ENCODE measurements around the gene PPP1R12B.
"Not testable (repeated sequence)": the region's sequence is repeated elsewhere in the genome, so short reads cannot be mapped to it uniquely, and the experiment has no call there.

PPP1R12B gene

GRCh38 chr1:202349206-202349928 is 868 bp downstream of the PPP1R12B start:
- DNase-seq (ENCODE audit: low spot score) = no peak

GRCh38 chr1:202351725-202352124 is 3.2 kb downstream of the PPP1R12B start:
- no peak for DNase-seq (ENCODE audit: low spot score)

GRCh38 chr1:202352583-202353197 is 4.2 kb downstream of the PPP1R12B start:
- DNase-seq (ENCODE audit: low spot score) = not testable (repeated sequence)

- no peak for DNase-seq (ENCODE audit: low spot score)
Observed at GRCh38 chr1:202355944-202356553, 7.5 kb downstream of the PPP1R12B start.

DNA sequence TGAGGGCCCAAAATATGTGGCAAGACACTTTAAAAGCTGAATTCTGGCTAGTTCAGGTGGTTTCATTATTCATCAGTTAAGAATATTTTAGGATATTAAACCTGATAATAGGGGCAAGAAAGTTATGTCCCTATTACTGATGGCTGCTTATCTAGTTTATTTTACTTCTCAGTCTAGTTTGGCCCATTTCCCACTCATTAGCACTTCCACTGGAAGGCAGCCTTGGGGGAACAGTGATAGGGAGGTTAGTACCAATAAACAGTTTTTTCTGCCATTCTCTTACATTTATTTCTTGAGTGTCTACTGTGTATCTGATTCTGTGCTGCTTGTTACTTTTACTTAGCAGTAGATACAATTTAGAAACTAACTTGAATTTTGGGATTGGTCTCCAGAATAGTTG is 9.0 kb downstream of the PPP1R12B start:
- DNase-seq (ENCODE audit: low spot score) = no peak

GRCh38 chr1:202361224-202361623 is 12.7 kb downstream of the PPP1R12B start:
- DNase-seq (ENCODE audit: low spot score) = no peak

- DNase-seq (ENCODE audit: low spot score) = no peak
Observed at GRCh38 chr1:202361701-202362100, 13.2 kb downstream of the PPP1R12B start.

GRCh38 chr1:202362212-202362611 is 13.7 kb downstream of the PPP1R12B start:
- no peak for DNase-seq (ENCODE audit: low spot score)

GRCh38 chr1:202365092-202365815 is 16.8 kb downstream of the PPP1R12B start:
- DNase-seq (ENCODE audit: low spot score) = no peak

- no peak for DNase-seq (ENCODE audit: low spot score)
Observed at GRCh38 chr1:202367271-202367670, 18.8 kb downstream of the PPP1R12B start.

DNA sequence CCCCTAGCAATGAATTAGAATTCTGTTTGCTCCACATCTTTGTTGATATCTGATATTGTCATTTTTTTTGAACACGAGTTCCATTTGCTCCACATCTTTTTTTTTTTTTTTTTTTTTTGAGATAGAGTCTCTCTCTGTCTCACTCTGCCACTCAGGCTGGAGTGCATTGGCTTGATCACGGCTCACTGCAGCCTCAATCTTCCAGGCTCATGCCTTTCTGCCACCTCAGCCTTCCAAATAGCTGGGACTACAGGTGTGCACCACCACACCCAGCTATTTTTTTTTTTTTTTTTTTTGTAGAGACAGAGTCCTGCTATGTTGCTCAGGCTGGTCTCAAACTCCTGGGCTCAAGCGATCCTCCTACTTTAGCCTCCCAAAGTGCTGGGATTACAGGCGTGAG is 22.4 kb downstream of the PPP1R12B start:
- DNase-seq (ENCODE audit: low spot score) = not testable (repeated sequence)

DNA sequence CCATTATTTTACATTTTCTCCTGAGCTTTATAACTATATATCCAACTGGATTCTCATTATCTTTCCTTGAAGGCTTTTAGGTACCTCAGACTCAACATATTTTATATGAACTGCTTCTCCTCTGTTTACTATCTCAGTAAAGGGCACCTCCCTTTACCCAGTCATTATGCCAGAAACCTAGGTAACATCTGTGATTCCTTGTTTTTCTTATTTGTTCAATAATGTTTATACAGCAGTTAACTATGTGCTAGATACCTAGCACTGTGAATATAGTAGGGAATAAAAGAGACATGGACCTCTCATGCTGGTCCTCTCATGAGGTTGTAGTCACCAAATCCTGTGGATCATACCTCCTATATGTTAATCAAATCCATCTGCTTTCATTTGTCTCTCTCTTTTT is 25.6 kb downstream of the PPP1R12B start:
- no peak for DNase-seq (ENCODE audit: low spot score)

DNA sequence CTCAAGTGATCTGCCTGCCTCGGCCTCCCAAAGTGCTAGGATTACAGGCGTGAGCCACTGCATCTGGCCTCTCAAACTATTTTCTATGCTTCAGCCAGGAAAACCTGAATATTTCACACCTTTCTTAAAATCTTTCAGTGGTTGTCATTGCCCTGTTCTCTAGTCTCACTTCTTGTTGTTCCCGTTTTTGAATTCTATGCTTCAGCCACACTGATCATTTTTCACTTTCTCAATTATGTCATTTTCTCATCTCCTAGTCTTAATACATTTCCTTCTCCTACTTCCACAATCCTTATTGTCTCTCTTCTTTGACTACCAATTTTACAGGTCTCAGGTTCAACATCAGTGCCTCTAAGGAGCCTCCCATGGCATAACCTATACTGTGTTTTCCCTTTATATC is 26.7 kb downstream of the PPP1R12B start:
- DNase-seq (ENCODE audit: low spot score) = not testable (repeated sequence)

DNA sequence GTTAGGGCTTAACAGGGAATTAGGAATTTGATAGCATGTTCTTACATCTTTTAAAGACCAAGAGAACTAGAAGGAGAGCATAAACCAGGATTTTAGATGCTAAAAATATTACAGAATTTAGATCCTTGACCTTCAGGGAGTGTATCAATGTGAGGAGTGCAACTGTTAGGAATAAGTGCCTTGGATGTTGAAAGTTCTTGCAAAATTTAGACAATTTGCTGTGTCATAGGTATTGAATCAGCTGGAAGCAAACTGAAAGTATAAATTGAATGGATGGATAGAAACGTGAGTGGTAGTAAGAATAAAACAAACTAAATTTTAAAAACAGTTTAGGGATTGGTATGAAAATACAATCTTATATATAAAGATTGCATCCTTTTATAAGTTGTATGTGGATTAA is 27.7 kb downstream of the PPP1R12B start:
- no peak for DNase-seq (ENCODE audit: low spot score)

- DNase-seq (ENCODE audit: low spot score) = not testable (repeated sequence)
Observed at GRCh38 chr1:202379884-202380529, 31.5 kb downstream of the PPP1R12B start.

DNA sequence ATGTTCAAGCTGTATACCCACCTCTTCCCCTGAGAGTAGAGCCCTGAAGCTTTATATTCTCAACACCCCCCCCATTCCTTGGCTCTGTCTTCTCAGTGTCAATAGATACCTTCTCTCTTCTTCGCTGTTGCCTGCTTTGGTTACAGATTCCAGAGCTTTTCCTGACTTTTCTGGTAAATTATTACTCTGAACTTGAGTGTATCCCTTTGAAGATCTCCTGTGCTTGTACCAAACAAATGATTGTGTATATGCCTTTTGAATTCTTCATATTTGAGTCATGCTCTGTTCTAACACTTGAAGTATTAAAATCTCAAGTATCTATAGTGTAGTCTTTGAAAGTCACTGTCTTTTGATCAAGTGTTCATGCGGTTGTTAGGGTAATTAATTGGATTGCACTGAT is 32.0 kb downstream of the PPP1R12B start:
- DNase-seq (ENCODE audit: low spot score) = not testable (repeated sequence)

GRCh38 chr1:202381867-202382266 is 33.4 kb downstream of the PPP1R12B start:
- not testable (repeated sequence) for DNase-seq (ENCODE audit: low spot score)

GRCh38 chr1:202395831-202396230 is 47.3 kb downstream of the PPP1R12B start:
- not testable (repeated sequence) for DNase-seq (ENCODE audit: low spot score)

DNA sequence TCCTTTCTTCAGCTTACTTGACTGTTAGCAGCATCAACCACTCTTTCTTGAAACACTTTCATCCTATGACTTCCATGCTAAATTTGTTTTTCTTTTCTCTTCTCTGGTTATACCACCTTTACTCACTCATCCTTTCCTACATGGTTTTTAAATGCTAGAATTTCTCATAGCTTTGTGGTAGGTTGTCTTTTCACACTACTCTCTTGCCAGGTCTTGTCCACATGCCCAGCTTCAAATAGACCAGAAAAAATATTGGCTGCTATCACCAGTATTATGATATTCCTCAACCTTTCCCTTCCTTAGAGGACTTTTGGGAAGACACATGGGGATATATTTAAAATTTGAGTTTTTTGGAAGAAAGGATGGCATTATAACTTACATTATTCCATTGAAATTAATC is 48.8 kb downstream of the PPP1R12B start:
- no peak for DNase-seq (ENCODE audit: low spot score)

- not testable (repeated sequence) for DNase-seq (ENCODE audit: low spot score)
Observed at GRCh38 chr1:202398439-202398838, 49.9 kb downstream of the PPP1R12B start.

GRCh38 chr1:202401771-202402170 is 53.3 kb downstream of the PPP1R12B start:
- DNase-seq (ENCODE audit: low spot score) = not testable (repeated sequence)

DNA sequence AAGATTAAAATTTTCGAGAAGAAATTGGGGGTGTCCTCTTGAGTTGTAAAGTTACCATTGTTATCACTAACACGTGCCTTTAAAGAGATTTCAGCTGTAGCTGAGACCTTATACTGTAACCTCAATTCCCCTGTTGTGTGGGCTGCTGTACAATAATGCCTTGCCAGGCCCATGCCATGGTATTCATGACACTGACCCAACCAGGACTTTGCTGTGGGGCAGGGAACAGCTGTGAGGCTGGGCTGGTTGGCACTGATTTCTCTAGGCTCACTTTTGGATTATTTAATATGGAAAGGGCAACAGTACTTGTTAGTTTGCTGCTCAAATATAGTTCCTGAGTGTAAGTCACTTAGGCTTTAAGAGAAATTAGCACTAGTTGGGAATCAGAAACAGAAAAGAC is 54.9 kb downstream of the PPP1R12B start:
- DNase-seq (ENCODE audit: low spot score) = not testable (repeated sequence)

All from ecto neural progenitor cell (in vitro differentiated cells).